SK-N-SH (cell line): ENCODE data around the gene SAMD15.

Experiments used
- EP300 ChIP-seq, 2 experiments: IDR thresholded peaks; 2 replicates each; pipeline versions ENCODE4 v1.4.0 to v1.6.1; 2012; ENCODE audit warnings: borderline replicate concordance in 1 of 2, low read depth in 1 of 2, low read length in 1 of 2
- JUND ChIP-seq: IDR thresholded peaks from 2 replicates; pipeline ENCODE4 v1.4.0; 2012
- NRF1 ChIP-seq: IDR thresholded peaks from 2 replicates; pipeline ENCODE4 v1.6.1; 2012; ENCODE audit warnings: low read depth, mild to moderate bottlenecking, low read length
- POLR2AphosphoS5 ChIP-seq: IDR thresholded peaks from 2 replicates; pipeline ENCODE4 v1.6.1; 2012; ENCODE audit warnings: low read depth, low read length
- RAD21 ChIP-seq: IDR thresholded peaks from 2 replicates; pipeline ENCODE4 v1.6.1; 2012; ENCODE audit warnings: mild to moderate bottlenecking, low read length
- RCOR1 ChIP-seq: fragments of 150-350 bp; IDR thresholded peaks from 2 replicates; pipeline ENCODE4 v1.6.1; 2017; ENCODE audit warnings: antibody characterized with exemption, low read length
- TAF1 ChIP-seq: IDR thresholded peaks from 2 replicates; pipeline ENCODE4 v1.6.1; 2012; ENCODE audit warnings: low read depth, mild to moderate bottlenecking, low read length, moderate library complexity, borderline replicate concordance
- TEAD4 ChIP-seq: IDR thresholded peaks from 2 replicates; pipeline ENCODE4 v1.4.0; 2012; ENCODE audit warnings: mild to moderate bottlenecking, borderline replicate concordance; ENCODE audit not compliant: insufficient read depth
- TF ChIP-seq, protein P1 (sequence below): fragments of 200-600 bp; sonication (generic); IDR thresholded peaks from 2 replicates; pipeline ENCODE4 v1.6.1; 2017; ENCODE audit warnings: antibody characterized with exemption, mild to moderate bottlenecking, moderate library complexity
- TF ChIP-seq, protein P2 (sequence below): IDR thresholded peaks from 2 replicates; pipeline ENCODE4 v1.4.0; 2012; ENCODE audit warnings: low read depth, borderline replicate concordance

- TF ChIP-seq, protein P1, sequence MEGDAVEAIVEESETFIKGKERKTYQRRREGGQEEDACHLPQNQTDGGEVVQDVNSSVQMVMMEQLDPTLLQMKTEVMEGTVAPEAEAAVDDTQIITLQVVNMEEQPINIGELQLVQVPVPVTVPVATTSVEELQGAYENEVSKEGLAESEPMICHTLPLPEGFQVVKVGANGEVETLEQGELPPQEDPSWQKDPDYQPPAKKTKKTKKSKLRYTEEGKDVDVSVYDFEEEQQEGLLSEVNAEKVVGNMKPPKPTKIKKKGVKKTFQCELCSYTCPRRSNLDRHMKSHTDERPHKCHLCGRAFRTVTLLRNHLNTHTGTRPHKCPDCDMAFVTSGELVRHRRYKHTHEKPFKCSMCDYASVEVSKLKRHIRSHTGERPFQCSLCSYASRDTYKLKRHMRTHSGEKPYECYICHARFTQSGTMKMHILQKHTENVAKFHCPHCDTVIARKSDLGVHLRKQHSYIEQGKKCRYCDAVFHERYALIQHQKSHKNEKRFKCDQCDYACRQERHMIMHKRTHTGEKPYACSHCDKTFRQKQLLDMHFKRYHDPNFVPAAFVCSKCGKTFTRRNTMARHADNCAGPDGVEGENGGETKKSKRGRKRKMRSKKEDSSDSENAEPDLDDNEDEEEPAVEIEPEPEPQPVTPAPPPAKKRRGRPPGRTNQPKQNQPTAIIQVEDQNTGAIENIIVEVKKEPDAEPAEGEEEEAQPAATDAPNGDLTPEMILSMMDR: no peak
- TF ChIP-seq POLR2AphosphoS5: no peak
- TF ChIP-seq NRF1: no peak
- TF ChIP-seq JUND: no peak
- no peak for TF ChIP-seq TEAD4
- TF ChIP-seq EP300 (IDR thresholded peaks at IDR 0.05; ENCODE audit: borderline replicate concordance in 1 of 2, low read depth in 1 of 2, low read length in 1 of 2): no peak
- TF ChIP-seq RCOR1: no peak
- no peak for TF ChIP-seq RAD21
- TF ChIP-seq TAF1: no peak
- TF ChIP-seq, protein P2, sequence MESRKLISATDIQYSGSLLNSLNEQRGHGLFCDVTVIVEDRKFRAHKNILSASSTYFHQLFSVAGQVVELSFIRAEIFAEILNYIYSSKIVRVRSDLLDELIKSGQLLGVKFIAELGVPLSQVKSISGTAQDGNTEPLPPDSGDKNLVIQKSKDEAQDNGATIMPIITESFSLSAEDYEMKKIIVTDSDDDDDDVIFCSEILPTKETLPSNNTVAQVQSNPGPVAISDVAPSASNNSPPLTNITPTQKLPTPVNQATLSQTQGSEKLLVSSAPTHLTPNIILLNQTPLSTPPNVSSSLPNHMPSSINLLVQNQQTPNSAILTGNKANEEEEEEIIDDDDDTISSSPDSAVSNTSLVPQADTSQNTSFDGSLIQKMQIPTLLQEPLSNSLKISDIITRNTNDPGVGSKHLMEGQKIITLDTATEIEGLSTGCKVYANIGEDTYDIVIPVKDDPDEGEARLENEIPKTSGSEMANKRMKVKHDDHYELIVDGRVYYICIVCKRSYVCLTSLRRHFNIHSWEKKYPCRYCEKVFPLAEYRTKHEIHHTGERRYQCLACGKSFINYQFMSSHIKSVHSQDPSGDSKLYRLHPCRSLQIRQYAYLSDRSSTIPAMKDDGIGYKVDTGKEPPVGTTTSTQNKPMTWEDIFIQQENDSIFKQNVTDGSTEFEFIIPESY: no peak
These were observed 36.8 kb upstream of the SAMD15 start for GRCh38 chr14:77340389-77340788.
